Astrocyte of the hippocampus (primary cell): ENCODE data around the gene ARG2.
A peak's percentile ranks its signal among the peaks of the same experiment; 100 is the strongest.

Source experiments
- DNase-seq: peaks from one replicate; pipeline ENCODE4 v3.0.0; 2011; ENCODE audit warnings: low read depth, low spot score

Gene ARG2

DNA sequence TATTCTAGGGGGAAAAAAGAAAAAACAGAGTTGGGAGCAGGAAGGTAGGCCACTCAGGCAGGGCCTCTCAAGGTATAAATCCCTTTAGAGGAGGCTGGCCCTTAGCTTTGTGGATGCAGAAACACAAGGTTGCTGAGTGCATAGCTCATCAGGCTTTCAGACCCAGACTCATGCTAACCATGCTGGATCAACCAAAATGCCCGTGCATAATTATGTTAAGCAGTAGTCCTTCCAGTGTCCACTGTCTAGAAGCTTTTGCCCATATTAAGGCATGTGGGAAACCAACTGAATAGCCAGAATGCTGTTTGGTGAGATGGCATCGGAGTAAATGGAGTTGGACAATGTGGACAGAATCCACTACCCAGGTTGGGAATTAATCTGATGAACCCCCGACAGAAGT lies 18.9 kb downstream of the ARG2 start:
- DNase-seq, result no peak

GRCh38 chr14:67641480-67641879 lies 21.8 kb downstream of the ARG2 start:
- no peak for DNase-seq

DNA sequence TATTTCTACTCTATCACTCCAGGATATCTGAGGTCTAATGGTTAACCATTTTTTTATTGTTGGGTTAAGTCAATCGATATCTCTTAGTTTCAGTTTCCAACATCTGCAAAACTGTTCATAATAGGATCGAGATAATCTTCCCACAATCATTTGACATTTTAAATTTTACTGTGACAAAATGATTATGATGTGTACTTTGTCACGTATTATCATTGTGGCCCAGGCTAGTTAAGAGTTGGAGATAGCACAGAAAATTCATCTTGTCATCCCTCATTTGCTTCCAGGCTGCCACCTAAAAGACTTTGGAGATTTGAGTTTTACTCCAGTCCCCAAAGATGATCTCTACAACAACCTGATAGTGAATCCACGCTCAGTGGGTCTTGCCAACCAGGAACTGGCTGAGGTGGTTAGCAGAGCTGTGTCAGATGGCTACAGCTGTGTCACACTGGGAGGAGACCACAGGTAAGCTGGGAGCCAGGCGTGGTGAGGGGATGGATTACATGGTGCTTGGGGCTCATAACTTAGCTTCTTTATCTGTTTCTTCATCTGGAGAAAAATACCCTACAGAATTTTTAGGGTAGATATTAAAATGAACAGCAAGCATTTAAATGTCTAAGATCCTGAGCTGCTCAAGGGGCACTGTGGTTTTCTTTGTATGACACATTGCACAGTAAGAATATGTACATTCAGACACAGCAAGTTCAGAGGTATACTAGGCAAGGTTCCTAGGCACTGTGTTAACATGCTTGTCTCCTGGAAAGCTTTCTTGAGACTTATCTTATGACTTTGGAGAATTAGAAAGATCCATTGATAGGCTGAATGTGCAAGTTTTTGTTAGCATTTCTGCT lies 22.4 kb downstream of the ARG2 start:
- DNase-seq, result no peak

GRCh38 chr14:67643713-67644112 lies 24.0 kb downstream of the ARG2 start:
- DNase-seq, result no peak

DNA sequence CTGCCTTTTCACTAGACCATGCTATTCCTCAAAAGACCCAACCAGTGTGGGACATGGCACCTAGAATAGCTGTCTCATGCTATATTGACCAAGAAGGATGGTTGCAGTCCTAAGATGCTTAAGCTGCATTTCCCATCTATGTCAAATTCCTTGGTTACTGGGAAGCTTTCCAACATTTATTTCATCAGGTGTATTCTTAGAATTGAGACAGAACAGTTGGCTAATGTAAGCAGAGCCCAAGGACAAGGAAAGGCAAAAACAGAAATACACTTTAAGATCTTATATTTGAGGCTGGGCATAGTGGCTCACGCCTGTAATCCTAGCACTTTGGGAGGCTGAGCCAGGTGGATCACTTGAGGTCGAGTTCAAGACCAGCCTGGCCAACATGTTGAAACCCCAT lies 24.7 kb downstream of the ARG2 start:
- no peak for DNase-seq

- DNase-seq, result no peak
These were observed 25.7 kb downstream of the ARG2 start for GRCh38 chr14:67645414-67645813.

DNA sequence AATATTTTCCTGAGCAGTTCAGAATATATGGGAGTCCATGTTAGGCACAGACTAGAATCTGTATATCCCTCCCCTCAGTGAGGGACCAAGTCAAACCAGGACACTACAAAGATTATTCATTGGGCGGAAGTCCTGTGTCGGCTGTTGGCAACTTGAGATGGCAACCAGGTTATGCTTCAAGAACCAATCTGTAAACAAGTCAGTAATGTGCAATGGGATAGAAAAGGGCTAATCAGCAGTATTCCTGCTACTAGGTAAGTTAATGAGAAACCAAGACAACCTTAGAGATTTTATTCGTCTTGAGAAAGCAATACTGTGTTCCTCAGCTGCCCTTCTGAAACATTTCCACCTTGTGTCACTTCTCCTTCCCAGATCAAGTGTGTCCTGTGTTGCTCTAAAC lies 26.4 kb downstream of the ARG2 start:
- DNase-seq, result no peak

GRCh38 chr14:67650151-67650550 lies 30.4 kb downstream of the ARG2 start:
- DNase-seq, result no peak

GRCh38 chr14:67650694-67651093 lies 31.0 kb downstream of the ARG2 start:
- DNase-seq, result no peak

- DNase-seq, result no peak
These were observed 32.5 kb downstream of the ARG2 start for GRCh38 chr14:67652189-67652588.

DNA sequence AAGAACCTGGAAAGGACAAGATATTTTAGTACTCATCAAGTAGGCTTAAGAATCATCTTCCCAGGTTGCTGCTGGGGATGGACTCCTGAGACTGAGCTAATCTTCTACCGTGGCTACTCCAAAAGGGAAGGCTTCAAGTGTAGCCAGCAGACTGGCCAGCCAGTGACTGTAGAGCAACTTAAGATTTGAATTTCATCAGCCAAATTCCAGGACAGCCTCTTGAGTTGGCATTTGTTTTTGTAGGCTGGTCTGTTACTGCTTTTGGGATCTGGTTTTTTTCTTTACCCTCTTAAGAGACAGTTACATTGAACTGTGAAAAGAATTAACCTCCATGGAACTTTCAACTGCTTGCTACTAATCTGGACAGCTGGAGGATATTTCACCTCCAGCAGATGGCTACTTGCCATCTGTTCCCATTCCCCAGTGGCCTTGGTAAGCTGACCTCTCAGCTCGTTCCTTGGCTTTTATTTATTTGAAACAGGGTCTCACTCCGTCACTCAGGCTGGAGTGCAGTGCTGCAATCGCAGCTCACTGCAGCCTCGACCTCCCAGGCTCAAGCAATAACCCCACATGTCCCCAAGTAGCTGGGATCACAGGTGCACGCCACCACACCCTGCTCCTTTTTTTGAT lies 34.0 kb downstream of the ARG2 start:
- no peak for DNase-seq

DNA sequence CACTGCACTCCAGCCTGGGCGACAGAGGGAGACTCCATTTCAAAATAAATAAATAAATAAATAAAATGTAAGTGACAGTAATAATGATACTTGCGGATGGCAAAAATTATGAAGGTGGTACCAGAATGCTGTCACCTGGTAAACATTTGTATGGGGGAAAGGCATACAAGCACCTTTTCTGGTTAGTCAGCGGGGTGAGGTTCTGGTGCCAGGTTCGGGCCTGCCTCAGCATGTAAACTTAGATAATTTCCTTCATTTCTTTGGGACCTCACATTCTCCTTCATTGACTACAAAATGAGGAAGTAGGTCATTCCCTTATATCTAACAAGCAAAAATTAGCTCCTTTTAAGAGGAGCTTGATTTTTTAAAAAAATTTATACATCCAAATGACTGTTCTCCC lies 43.9 kb downstream of the ARG2 start:
- no peak for DNase-seq

GRCh38 chr14:67665868-67666267 lies 46.1 kb downstream of the ARG2 start:
- peak; percentile 38 for DNase-seq

- DNase-seq, result peak; percentile 75
These were observed 47.2 kb downstream of the ARG2 start for GRCh38 chr14:67666750-67667449.

- DNase-seq, result no peak
These were observed 48.8 kb downstream of the ARG2 start for GRCh38 chr14:67668559-67668958.

GRCh38 chr14:67673451-67673850 lies 53.7 kb downstream of the ARG2 start:
- DNase-seq, result no peak

DNA sequence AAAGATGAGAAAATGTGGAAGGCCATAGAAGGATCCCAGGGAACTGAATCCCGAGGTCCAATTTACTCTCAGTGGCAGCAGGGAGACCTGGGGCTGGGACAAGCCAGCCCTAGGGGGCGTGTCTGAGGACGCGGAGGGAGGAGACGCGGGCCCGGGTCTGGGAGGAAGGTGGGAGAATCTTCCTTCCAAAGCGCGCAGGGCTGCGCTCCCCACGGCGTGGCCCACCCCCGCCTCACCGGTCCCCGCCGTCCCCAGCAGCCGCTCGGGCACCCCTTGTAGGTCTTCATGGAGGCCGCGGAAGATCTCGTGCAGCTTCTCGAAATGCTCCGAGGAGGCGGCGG lies 54.4 kb downstream of the ARG2 start:
- peak; percentile 80 for DNase-seq

GRCh38 chr14:67674480-67675218 lies 54.9 kb downstream of the ARG2 start, which contains the start of gene VTI1B:
Gene VTI1B (minus strand): TSS chr14:67674632. CDS start chr14:67674489, 143 bp downstream.
- DNase-seq, result peak; percentile 94

DNA sequence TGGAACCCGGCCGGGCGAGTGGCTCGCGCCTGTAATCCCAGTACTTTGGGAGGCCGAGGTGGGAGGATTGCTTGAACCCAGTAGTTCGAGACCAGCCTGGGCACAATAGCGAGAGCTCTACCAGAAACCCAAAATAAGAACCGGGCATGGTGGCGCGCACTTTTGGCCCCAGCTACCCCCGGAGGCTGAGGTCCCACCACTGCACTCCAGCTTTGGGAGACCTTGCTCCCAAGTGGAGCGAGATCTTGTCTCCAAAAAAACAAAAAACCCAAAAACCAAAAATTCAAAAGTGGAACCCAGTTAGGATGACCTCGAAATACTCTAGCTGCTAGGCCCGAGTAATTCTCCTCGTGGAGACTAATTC lies 55.5 kb downstream of the ARG2 start:
- DNase-seq, result no peak

DNA sequence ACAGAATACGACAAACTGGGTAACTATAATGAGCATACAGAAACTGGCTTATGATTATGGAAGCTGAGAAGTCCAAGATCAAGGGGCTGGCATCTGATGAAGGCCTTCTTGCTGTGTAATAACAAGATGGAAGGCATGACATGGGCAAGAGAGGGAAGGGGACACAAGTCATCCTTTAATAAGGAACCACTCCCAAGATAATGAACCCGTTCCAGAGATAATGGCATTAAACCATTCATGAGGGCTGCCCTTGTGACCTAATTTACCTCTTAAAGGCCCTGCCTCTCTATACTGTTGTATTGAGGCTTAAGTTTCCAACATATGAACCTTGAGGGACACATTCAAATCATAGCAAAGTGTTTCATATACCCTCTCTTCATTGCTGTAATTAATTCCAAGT lies 59.3 kb downstream of the ARG2 start:
- DNase-seq, result no peak

- DNase-seq, result peak; percentile 29
These were observed 60.4 kb downstream of the ARG2 start for GRCh38 chr14:67680121-67680602.

GRCh38 chr14:67680941-67681340 lies 61.2 kb downstream of the ARG2 start:
- no peak for DNase-seq
